ENCODE measurements around the gene SYPL1.

Gene SYPL1

GRCh38 chr7:106050002-106050745, 61.9 kb downstream of the SYPL1 start:
- DNase-seq (ENCODE audit: low read depth), result peak; percentile 38

GRCh38 chr7:106049139-106049752, 62.9 kb downstream of the SYPL1 start:
- DNase-seq (ENCODE audit: low read depth), result no peak

- no peak for DNase-seq (ENCODE audit: low read depth)
These were observed 63.4 kb downstream of the SYPL1 start for GRCh38 chr7:106048706-106049020.

- no peak for DNase-seq (ENCODE audit: low read depth)
These were observed 64.0 kb downstream of the SYPL1 start for GRCh38 chr7:106047818-106048705.

GRCh38 chr7:106047184-106047583, 64.9 kb downstream of the SYPL1 start:
- no peak for DNase-seq (ENCODE audit: low read depth)

- no peak for DNase-seq (ENCODE audit: low read depth)
These were observed 66.5 kb downstream of the SYPL1 start for GRCh38 chr7:106045586-106045985.

- DNase-seq (ENCODE audit: low read depth), result no peak
These were observed 67.0 kb downstream of the SYPL1 start for GRCh38 chr7:106045139-106045538.

GRCh38 chr7:106042196-106042611, 69.9 kb downstream of the SYPL1 start:
- no peak for DNase-seq (ENCODE audit: low read depth)

GRCh38 chr7:106041140-106041717, 70.9 kb downstream of the SYPL1 start:
- no peak for DNase-seq (ENCODE audit: low read depth)

Data from GM04503 (cell line).